GM12892 (cell line): Measurements from ENCODE around the gene RGPD5.
"Not testable (repeated sequence)": the region's sequence is repeated elsewhere in the genome, so short reads cannot be mapped to it uniquely, and the experiment has no call there.

Source experiments
- POLR2A ChIP-seq: IDR thresholded peaks from 2 replicates; pipeline ENCODE4 v1.6.1; 2011; ENCODE audit warnings: low read depth, low read length, control low read depth
- POLR2AphosphoS5 ChIP-seq: IDR thresholded peaks from 2 replicates; pipeline ENCODE4 v1.6.1; 2011; ENCODE audit warnings: low read depth, low read length, control low read depth
- TAF1 ChIP-seq: IDR thresholded peaks from 2 replicates; pipeline ENCODE4 v1.6.1; 2011; ENCODE audit warnings: low read depth, mild to moderate bottlenecking, control low read depth, low read length, borderline replicate concordance

DNA sequence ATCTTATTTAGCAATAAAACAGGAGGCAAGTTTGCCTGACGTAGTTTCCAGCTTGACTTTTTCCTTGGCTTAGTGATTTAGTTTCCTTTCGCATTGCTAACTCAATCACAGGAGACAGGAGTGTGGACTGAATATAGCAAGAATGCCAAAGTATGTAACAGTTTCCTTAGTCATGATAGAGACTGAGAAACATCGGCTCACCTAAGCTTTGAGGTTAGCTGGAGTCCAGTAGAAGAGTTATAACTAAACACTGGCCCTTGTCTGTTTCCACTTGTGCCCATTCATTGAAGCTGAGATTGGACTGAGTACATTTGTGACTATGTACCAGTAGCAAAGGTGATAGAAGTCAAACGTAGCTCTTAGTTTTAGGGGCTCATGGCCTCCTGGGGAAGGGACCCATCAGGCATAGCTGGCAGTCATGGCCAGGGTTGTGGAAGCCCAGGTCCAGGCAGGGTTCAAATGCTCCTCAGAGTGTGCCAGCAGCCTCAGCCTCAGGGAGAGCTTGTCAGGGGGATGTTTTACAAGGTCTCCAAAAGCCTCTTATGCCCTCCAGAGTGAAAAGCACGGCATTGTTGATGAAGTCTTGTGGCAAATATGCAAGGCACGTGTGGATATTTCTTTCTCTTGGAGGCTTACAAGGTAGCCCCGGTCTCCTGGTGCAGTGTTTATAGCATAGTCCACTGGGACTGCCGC, 103.8 kb downstream of the RGPD5 start:
- not testable (repeated sequence) for TF ChIP-seq POLR2A, POLR2AphosphoS5, TAF1
